Umbilical cord (tissue), 2 donors: ENCODE results near the gene CLEC2A. TPM values are rescaled to one million over a fixed set of nuclear protein-coding genes. Genes with fewer than 3 reads are reported as not detected.
"Not testable (repeated sequence)": the region's sequence is repeated elsewhere in the genome, so short reads cannot be mapped to it uniquely, and the experiment has no call there.

Source experiments
- DNase-seq: peaks from one replicate; pipeline ENCODE4 v3.0.0-alpha.2; 2015; ENCODE audit warnings: low spot score
- total RNA-seq: library from RNA; depleted of rRNA; stranded (reverse); fragments of >200 nt; gene quantifications from one replicate; pipeline ENCODE4 v1.2.3, GENCODE V29; 2014; ENCODE audit warnings: low replicate concordance; ENCODE audit not compliant: insufficient read depth

CLEC2A gene
- total RNA-seq, 1 donor from 2014 or later = not detected

DNA sequence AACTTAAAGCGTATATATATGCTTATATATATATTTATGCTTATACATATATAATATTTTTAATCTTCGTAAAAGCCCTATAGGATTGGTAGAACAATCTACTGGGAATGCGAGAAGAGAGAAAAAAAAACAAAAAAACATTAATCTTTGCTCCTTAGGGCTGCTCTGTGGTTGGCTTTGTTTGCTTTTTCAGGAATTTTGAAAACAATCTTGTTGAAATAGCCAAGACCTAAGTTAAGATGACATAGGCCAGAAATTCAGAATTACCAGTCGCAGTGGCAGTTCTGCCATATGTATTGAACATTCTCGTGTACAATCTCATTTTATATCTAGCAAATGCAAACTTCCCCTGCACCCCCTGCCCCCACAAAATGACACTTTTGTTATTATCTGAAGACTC lies 50.2 kb downstream of the CLEC2A start:
- DNase-seq = no peak

DNA sequence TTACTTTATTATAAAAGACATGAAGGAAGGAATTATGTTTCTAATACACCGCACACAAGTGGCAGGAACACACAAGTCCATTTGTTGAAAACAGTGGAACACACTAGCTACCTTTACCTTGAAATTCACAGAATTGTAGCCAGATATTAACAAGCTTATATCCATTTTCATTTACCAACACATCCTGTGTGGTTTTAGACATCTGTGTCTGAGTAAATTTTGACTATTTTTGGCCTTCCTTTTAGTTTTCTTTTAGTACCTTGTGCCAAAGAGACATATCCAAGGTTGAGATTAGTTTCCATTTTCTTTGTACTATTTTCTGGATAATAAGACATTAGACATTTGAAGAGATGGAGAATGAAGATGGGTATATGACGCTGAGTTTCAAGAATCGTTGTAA lies 50.9 kb downstream of the CLEC2A start, which contains the start of gene KLRF2:
TSS of gene KLRF2 (plus strand) at position 244 of the 400 bp plus-strand sequence. CDS start at position 351, 107 bp downstream.
- DNase-seq = no peak

DNA sequence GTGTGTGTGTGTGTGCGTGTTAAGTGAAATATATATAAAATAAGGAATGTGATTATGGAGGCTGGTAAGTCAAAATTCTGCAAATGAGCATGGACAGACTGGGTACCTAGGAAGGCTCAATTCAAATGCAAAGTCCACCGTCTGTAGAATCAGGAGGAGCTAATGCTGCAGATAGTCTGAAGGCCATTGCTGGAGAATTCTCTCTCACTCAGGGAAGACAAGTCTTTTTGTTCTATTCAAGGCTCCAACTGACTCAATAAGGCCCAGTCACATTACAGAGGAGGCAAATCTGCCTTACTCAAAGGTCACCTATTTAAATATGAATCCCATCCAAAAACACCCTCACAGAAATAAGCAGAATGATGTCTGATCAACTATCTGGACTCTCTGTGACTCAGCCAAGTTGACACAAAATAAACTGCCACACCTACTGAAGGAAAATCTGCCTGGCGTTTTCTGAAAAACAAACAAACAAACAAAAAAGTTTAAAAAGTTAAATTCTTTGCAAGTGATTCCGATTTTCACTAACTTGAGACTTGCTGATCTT lies 51.6 kb downstream of the CLEC2A start:
- DNase-seq = no peak

DNA sequence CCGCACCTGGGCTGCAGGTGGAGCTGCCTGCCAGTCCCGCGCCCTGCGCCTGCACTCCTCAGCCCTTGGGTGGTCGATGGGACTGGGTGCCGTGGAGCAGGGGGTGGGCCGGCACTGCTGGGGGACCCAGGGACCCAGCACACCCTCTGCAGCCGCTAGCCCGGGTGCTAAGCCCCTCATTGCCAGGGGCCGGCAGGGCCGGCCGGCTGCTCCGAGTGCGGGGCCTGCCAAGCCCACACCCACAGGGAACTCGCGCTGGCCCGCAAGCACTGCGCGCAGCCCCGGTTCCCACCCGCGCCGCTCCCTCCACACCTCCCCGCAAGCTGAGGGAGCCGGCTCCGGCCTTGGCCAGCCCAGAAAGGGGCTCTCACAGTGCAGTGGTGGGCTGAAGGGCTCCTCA lies 56.0 kb downstream of the CLEC2A start:
- DNase-seq = not testable (repeated sequence)

DNA sequence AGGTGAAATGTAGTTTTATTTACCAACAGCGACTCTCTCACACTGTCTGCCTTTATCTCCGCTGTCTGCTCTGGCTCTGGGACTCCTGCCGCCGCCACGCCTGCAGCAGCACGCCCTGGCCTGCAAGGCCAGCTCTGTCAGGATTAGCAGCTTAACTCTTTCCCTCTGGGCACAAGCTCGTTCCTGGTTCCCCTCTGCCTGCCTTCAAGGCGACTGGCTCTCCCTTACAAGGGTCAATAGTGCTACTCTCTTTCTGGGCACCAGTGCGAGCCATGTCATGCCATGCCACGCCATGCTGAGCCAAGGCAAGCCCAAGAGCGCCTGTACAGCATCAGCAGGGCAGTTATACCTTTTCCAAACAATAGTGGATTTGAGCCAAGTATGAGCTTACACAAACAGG lies 59.4 kb downstream of the CLEC2A start:
- peak; percentile 56 for DNase-seq

DNA sequence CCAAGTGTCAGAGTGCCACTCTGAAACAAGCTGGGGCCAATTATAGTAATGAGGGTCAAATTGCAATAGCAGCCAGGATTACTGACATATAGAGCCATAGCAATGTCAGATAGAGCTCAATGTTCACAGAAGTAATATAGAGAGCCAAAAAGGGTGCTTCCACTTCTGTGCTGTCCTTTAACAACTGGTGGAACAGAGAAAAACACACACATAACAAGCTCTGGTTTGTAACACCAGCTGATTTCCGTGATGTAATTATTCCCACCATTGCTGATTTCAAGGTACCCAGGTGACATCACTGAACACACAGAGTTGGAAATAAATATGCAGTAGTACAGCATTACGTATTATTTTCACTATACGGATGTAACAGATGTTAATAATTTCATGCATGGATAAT lies 60.0 kb downstream of the CLEC2A start:
- peak; percentile 5 for DNase-seq

DNA sequence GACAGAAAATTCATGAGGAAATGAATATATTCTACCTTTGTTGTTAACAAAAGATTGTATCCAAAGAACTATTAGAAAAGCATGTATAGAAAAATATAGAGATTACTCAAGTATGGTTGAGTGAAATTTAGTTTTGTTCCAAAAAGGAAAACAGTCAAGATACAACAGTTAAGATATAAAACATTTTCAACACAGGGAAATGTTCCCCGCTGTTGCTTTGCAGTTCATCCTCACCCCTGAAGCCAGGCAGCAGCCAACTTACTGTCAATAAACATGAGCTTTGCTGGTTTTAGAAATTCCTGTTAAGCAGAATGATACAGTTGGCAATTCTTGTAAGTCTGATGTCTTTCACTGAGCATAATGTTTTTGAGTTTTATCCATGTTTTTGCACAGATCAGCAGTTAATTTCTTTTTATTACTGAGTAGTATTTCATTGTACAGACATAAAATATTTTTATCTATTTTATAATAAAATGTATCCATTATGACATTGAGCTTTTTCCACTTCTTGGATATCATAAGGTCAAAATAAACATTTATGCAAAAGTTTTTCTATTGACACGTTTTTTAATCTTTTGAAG lies 61.8 kb downstream of the CLEC2A start:
- DNase-seq = no peak

DNA sequence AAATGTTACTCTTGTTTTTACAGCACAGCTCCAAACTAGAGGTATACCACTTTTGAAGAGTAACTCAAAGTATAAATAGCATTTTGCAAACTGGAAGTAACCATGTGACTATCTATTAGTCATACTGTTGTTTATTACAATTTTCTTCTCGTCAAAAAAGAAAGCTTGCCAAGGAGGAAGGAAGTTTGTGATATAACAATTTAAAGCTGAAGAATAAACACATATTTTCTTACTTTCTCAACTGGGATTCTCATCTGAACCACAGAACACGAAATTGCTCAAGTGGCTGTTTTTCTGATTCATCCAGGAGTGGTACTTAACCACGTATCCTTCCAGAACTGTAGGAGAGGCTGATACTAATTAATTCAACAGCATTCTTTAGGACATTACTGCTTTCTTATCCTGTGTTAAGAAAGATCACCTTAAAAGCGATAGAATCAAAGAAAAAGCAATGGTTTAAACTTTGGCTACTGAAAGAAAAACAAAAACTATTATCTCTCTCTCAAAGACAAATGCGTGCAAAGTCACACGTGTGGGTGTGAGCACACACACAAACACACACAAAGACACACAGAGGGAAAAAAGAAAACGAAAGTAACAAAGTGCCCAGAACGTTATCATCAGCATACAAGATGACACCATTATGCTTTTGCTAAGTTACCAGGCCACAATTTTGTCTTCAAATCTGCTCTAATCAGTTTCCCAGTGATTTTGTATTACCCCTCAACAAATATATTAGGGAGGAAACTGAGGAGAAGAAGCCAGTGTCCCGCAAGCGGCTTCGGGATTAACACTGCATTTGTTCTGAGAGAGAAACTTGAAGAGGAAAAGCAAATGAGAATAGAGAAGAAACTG lies 62.6 kb downstream of the CLEC2A start, which contains the start of gene CLEC2B:
TSS of gene CLEC2B (minus strand) at position 48 of the 855 bp plus-strand sequence.
- DNase-seq = peak; percentile 18

DNA sequence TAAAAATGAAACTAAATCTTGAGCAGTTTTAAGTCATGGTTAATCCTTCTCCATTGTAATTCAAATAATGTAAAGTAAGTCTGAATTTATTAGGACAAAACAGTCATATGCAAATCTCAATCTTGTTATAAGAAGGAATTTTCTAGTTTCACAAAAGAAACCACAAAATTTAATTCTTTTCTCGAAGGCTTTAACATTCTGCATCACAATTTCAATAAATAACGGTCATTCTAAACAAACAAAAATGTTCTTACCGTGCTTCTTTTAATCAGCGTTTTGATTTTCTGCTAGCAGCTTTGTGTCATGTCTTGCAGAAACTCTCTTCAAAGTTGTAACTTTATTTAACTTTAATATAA lies 63.2 kb downstream of the CLEC2A start:
- no peak for DNase-seq

DNA sequence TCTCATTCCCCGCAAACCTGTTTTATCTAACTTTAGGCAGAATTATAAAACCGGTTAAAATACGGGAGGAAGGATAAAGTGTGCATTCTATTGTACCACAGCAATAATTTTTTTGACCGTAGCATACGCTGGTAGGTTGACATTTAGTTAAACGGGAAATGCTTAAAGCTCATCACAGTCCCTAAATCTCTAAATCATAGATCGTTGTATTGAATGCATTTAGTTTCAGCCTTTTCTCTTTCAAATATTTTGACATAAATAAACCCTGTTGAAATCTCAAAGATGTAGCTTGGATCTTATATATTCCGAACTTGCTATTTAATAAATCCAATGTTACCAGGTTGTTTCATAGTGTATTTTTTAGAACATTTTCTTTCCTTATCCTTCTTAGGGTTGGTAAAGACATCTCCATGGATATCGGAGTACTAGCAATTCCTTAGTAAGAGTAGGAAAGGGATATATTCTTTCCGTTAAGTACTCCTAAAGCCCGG lies 63.8 kb downstream of the CLEC2A start:
- DNase-seq = no peak

DNA sequence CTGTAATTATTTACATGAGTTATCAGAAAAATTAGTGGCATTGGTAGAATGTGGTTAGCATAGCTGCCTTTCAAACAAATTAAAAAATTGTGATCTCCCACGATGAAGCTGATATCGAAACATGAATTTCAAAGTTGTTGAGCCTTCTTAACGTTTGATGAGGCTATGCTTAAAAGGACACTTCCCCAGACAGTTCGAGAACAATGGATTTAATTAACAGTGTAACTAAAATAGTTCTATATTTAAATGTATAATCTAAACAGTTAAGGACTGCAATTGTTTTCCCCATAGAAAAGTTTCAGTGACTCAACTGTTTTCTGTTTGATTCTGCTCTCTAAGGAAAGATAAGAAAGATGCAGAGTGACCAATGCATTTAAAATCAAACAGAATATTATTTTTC lies 64.6 kb downstream of the CLEC2A start:
- no peak for DNase-seq

DNA sequence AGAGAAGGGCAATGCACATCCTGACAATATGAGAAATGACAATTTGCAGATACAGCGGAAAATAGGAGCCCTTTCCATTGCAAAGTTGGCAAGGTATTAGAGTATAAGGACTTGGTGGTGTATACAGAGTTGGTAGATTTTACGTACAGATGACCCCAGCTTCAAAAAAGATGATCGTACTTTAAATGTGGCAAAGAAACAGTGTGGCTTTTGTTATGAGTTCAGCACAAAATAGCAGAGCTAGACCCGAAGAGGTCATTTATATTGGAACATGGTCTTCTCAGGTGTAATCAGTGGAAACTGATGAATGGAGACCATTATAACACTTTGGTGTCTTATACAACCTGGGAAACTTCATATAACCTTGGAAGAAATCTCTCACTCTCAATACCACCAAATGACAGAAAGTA lies 65.3 kb downstream of the CLEC2A start:
- no peak for DNase-seq

DNA sequence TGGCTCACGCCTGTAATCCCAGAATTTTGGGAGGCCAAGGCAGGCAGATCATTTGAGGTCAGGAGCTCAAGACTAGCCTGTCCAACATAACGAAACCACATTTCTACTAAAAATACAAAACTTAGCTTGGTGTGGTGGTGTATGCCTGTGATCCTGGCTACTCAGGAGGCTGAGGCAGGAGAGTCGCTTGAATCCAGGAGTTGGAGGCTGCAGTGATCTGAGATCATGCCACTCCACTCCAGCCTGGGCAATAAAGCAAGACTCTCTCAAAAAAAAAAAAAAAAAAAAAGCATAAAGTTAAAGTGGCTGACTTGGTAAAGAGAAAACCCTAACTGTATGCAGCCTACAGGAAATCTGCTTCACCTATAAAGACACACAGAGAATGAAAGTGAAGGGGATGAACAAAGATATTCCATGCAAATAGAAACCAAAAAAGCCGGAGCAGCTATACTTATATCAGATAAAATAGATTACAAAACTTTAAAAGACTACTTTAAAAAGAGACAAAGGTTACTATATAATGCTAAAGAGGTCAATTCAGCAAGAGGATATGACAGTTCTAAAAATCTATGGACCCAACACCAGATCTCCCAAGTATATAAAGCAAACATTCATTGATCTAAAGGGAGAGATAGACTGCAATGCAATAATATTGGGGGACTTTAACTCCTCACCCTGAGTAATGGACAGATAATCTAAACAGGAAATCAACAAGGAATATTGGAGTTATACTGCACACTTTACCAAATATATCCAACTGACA lies 67.1 kb downstream of the CLEC2A start:
- no peak for DNase-seq

Other genes with a start within 250 kb of the CLEC2A start
- 2.4 TPM for gene CLECL1, start 199.3 kb downstream of the CLEC2A start, total RNA-seq
- gene CD69, start 171.5 kb downstream of the CLEC2A start, total RNA-seq = 5.1 TPM
- 1.9 TPM for gene KLRF1, start 104.9 kb downstream of the CLEC2A start, total RNA-seq
- gene CLEC2B, start 63.0 kb downstream of the CLEC2A start, total RNA-seq = 7.0 TPM
- not detected for gene KLRF2, start 50.9 kb downstream of the CLEC2A start, total RNA-seq
- gene CLEC12A, start 39.0 kb upstream of the CLEC2A start, total RNA-seq = 18.1 TPM
- 9.4 TPM for gene CLEC1B, start 66.8 kb upstream of the CLEC2A start, total RNA-seq
- gene CLEC12B, start 78.3 kb upstream of the CLEC2A start, total RNA-seq = 7.9 TPM
- 36.4 TPM for gene CLEC9A, start 98.3 kb upstream of the CLEC2A start, total RNA-seq
- 3.1 TPM for gene CLEC1A, start 166.6 kb upstream of the CLEC2A start, total RNA-seq
- gene CLEC7A, start 197.8 kb upstream of the CLEC2A start, total RNA-seq = 26.0 TPM
- 14.9 TPM for gene OLR1, start 239.8 kb upstream of the CLEC2A start, total RNA-seq
- 0.48 TPM for gene TMEM52B, start 246.7 kb upstream of the CLEC2A start, total RNA-seq